GM12874 (cell line): ENCODE results near the gene ANO2.

Source experiments
- CTCF ChIP-seq: IDR thresholded peaks from 2 replicates; pipeline ENCODE4 v1.5.1; 2011; ENCODE audit warnings: low read depth, mild to moderate bottlenecking, control low read depth, low read length, moderate library complexity; ENCODE audit not compliant: insufficient read depth

Gene ANO2

GRCh38 chr12:5770727-5771126 is 174.3 kb downstream of the ANO2 start:
- no peak for TF ChIP-seq CTCF

DNA sequence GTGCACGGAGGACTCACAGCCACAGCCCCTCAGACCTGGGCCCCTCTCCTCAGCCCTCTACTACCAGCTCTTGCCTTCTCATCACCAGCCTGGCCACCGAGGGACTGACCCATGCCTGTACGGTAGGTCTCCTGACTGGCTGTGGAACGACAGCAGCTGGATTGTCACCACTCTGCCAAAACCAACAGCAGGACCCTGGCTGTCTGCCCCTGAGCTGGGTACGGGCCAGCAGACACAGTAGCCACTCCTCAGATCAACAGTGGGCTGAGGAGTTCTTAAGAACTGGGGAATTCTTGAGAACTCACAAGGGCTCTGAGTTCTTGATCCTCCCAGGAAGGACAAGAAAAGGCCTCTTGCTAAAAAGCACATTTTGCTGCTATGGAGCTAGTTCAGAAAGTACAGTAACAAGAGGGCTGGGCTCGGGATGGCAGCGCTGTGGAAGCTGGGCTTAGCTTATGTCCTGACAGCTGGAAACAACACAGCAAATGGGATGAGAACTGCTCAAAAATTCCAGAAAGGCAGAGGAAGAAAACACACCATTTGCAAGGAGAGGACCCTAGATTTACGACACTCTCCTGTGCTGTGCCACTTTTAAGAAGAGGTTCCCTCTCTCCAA is 176.4 kb downstream of the ANO2 start:
- TF ChIP-seq CTCF: no peak

- TF ChIP-seq CTCF: no peak
Observed at GRCh38 chr12:5768171-5768570, 176.9 kb downstream of the ANO2 start.

DNA sequence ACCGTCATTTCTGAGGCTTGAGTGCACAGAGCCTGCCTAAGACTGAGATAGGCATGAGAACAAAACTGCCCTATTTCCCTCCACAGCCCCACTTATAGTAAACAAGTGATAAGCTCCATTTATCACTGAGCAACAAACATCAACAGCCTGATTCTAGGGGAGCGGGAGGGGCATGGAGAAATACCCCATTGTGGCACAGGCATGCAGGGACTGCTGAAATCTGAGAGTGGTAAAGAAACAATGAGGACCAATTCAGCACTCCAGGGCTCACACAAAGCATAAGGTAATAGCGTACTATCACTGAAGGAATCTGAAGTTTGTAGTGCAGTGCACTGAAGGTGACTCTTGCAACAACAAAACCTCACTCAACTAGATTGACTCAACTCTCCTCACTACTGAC is 186.7 kb downstream of the ANO2 start:
- no peak for TF ChIP-seq CTCF

DNA sequence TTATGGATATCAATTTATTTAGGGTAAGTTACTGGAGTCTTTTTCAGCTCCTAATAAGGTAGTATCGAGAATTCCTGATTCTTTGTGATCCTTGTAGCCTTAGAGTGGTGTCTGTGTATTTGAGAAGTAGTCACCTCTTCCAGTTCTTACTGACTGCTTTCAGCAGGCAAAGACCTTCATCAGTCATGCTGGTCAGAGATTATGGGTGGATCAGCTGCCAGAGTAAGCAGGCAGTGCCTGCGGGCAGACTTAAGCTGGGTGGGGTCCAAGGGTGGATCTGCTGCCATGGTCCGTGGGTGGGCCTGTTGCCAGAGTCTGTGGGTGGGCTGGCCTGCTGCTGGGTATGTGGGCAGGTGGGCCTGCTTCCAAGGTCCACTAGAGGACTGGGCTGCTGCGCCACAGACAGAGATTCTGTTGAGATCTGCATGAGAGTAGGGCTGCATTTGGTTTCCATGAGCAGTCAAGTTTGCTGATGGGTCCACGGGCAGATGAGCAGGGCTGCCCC is 188.7 kb downstream of the ANO2 start:
- TF ChIP-seq CTCF: no peak

GRCh38 chr12:5748027-5748426 is 197.0 kb downstream of the ANO2 start:
- no peak for TF ChIP-seq CTCF

DNA sequence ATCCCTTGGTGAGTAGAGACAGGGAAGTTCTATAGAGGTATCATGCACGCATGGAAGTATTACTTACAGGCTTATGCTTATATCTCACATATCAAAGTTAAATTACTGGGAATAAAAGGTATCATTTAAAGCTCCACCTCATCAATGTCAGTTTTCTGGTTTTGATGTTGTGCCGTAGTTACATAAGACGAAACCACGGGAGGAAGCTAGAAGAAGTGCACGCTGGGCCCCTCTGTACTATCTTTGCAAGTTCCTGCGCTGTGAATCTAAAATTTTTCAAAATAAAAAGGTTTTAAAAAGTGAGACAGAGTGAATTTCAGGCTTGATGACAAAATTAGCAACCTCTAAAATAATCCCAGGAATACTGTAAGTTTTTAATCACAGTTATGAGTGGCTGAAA is 198.1 kb downstream of the ANO2 start:
- no peak for TF ChIP-seq CTCF
